Upper lobe of left lung (tissue), 6 donors: ENCODE results near the gene AUP1. TPM values are rescaled to one million over a fixed set of nuclear protein-coding genes. Genes with fewer than 3 reads are reported as not detected.
A peak's percentile ranks its signal among the peaks of the same experiment; 100 is the strongest.

ENCODE experiments used
- ATAC-seq, 2 donors: fragments of 200-7000 bp; cut with Tn5 transposase; one replicate each; pipeline ENCODE4 v1.9.1; 2022; ENCODE audit warnings: mild to moderate bottlenecking in 2 of 2, moderate library complexity in 2 of 2; ENCODE audit not compliant: low FRiP score in 2 of 2
- DNase-seq, 2 donors: peaks; one replicate each; pipeline ENCODE4 v3.0.0-alpha.2; 2019 to 2020
- H3K27ac ChIP-seq, 4 donors: fragments of 200-600 bp; sonication (generic); one replicate each; pipeline ENCODE4 v1.5.1; 2016 to 2019
- H3K27me3 ChIP-seq, 4 donors: fragments of 200-600 bp; sonication (generic); one replicate each; pipeline ENCODE4 v1.5.1; 2017 to 2019
- H3K36me3 ChIP-seq, 4 donors: fragments of 200-600 bp; sonication (generic); one replicate each; pipeline ENCODE4 v1.5.1; 2016 to 2019
- H3K4me1 ChIP-seq, 4 donors: fragments of 200-600 bp; sonication (generic); one replicate each; pipeline ENCODE4 v1.5.1; 2018 to 2019
- H3K4me3 ChIP-seq, 4 donors: fragments of 200-600 bp; sonication (generic); one replicate each; pipeline ENCODE4 v1.5.1; 2017 to 2019; ENCODE audit warnings: mild to moderate bottlenecking in 2 of 4, moderate library complexity in 1 of 4
- H3K9me3 ChIP-seq, 4 donors: fragments of 200-600 bp; sonication (generic); one replicate each; pipeline ENCODE4 v1.5.1; 2018 to 2019
- EP300 ChIP-seq, 4 donors: sonication (generic); formaldehyde crosslinking; IDR thresholded peaks; one replicate each; pipeline ENCODE4 v1.5.1; 2017; ENCODE audit warnings: antibody characterized with exemption in 4 of 4, control low read depth in 2 of 4
- POLR2A ChIP-seq, 4 donors: fragments of 450-650 bp; IDR thresholded peaks; one replicate each; pipeline ENCODE4 v1.5.1; 2016 to 2017; ENCODE audit warnings: antibody characterized with exemption in 4 of 4, mild to moderate bottlenecking in 2 of 4
- POLR2AphosphoS5 ChIP-seq, 2 donors: sonication (generic); formaldehyde crosslinking; IDR thresholded peaks; one replicate each; pipeline ENCODE4 v1.5.1; 2017; ENCODE audit warnings: antibody characterized with exemption in 2 of 2
- WGBS, 2 donors: methylation state at CpG; one replicate each; pipeline ENCODE4 v1.1.5; 2017 to 2018; 5-methylcytosine and 5-hydroxymethylcytosine counted together
- total RNA-seq, 6 donors: library from RNA; depleted of rRNA in 4 of 6; stranded (reverse); fragments of >200 nt in 4 of 6; gene quantifications; one replicate each; pipeline versions ENCODE4 v1.1.0 to v1.2.1, GENCODE V29; 2016 to 2021
- TF ChIP-seq, protein P1 (sequence below), 6 experiments: fragments of 450-650 bp in 4 of 6; fragments of 200-600 bp in 2 of 6; sonication (generic) in 2 of 6; IDR thresholded peaks; one replicate each; pipeline ENCODE4 v1.5.1; 2016 to 2019; ENCODE audit warnings: antibody characterized with exemption in 6 of 6
- donor health status: DM: no; HTN: no; CAD: no; lungs with moderate emphysema.
- donor health status: DM: no; HTN: yes; CAD: no; lungs with severe emphysema.

The AUP1 gene
- total RNA-seq, 6 donors from 2014 or later: 93.4 to 337 (median 125) TPM

DNA sequence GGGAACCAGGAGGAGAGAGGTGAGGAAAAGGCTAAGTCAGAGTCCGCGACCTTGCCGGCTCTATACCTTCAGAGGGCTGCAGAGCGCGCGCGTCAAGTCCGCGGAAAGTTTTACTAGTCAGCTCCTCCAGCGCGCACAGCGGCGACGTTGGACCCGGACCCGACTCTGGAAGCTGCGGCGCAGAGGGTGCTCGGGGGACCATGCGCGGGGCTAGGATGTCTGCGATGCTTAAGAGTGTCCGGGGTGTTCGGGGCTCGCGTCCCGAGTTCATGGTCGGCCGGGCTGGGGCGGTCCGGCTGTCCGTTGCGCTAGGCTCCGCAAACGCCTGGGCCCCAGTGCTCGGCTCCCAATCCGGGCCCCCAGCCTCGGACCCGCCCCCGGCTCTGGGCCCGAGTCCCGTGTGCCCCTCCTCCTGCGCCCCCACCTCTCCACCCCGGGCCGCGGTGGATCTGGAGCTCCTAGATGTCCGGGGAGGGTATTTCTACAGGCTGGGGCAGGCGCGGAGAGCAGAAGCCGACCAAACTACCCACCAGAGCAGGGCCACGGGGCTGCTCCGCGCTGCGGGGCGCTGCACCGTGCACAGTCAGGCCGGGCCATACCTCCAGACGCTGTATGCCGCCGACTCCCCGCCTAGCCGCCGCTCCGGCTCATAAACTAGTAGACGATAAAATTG is 30.1 kb downstream of the AUP1 start, which contains the start of gene LBX2:
Gene LBX2 (minus strand): TSS at position 337 of the 673 bp plus-strand sequence. CDS start 66 bp downstream, at position 271.
- H3K4me3 ChIP-seq: peak within 1 kb of the TSS in 3 of 4 donors; percentile 50 to 51 (median 51)
- peaks cover 29 to 57% (median 45%) of the 10 kb centered on the region in 4 donors for H3K4me1 ChIP-seq
- peaks cover 0 to 3% (median 0%) of the 10 kb centered on the region in 4 donors for H3K36me3 ChIP-seq
- ATAC-seq (peak in 1 of 2 donors; percentile 2), DNase-seq (peak in 1 of 2 donors; percentile 84)
- H3K27ac ChIP-seq: peak within 1 kb of the TSS in 1 of 4 donors; percentile 61
- TF ChIP-seq POLR2A (IDR thresholded peaks at IDR 0.05): no peak
- TF ChIP-seq EP300 (IDR thresholded peaks at IDR 0.05): no peak
- TF ChIP-seq, protein P1, sequence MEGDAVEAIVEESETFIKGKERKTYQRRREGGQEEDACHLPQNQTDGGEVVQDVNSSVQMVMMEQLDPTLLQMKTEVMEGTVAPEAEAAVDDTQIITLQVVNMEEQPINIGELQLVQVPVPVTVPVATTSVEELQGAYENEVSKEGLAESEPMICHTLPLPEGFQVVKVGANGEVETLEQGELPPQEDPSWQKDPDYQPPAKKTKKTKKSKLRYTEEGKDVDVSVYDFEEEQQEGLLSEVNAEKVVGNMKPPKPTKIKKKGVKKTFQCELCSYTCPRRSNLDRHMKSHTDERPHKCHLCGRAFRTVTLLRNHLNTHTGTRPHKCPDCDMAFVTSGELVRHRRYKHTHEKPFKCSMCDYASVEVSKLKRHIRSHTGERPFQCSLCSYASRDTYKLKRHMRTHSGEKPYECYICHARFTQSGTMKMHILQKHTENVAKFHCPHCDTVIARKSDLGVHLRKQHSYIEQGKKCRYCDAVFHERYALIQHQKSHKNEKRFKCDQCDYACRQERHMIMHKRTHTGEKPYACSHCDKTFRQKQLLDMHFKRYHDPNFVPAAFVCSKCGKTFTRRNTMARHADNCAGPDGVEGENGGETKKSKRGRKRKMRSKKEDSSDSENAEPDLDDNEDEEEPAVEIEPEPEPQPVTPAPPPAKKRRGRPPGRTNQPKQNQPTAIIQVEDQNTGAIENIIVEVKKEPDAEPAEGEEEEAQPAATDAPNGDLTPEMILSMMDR (IDR thresholded peaks at IDR 0.05): no peak
- no peak for TF ChIP-seq POLR2AphosphoS5 (IDR thresholded peaks at IDR 0.05)
- 9 to 10% methylated on average over 3 to 37 of the region's 65 CpGs for WGBS, 2 donors
- H3K9me3 ChIP-seq: no peaks in the 10 kb centered on the region
- peaks cover 0 to 38% (median 4%) of the 10 kb centered on the region in 4 donors for H3K27me3 ChIP-seq

DNA sequence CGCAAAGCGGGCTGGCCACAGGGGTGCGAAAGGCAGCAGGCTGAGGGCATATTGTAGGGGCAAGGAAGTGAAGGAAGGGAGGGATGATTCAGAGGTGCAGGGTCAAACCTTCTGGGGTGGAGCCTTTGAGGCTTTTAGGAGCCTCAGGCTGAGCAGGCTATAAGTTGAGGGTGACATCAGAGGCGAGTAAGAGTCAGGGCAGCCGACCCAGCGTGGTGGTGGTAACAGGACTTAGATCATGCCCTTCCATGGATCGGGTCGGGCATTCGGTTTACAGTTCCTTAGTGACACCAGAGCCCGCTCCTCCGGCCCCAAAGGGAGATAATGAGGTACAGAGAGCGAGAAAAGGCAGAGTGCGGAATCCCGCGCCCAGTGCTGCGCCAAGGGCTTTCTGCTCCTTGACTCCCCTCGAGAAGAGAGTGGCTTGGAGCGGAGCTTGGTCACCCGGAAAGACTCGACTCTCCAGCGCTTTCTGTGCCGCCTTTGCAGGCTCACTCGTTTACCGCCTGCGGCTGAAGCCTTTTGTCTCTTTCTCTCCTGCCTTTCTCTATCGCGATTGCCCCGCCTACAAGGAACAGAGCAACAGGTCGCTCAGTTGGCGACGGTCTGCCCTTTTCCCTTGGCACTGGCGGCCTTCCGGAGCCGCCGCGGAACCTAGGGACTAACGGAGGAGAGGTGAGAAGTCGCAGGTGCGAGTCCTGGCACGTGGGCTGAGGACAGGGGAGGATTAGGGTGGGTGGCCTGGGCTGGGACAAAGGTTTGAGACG is 30.8 kb downstream of the AUP1 start:
- no peak for TF ChIP-seq POLR2AphosphoS5 (IDR thresholded peaks at IDR 0.05)
- no peak for TF ChIP-seq POLR2A (IDR thresholded peaks at IDR 0.05)
- TF ChIP-seq, protein P1 (IDR thresholded peaks at IDR 0.05): no peak
- TF ChIP-seq EP300 (IDR thresholded peaks at IDR 0.05): no peak
- Histone ChIP-seq H3K4me1 (peaks cover 28 to 50% (median 39%) of the 10 kb centered on the region in 4 donors), H3K27ac (peak overlapping the region in 1 of 4 donors; percentile 61), H3K27me3 (peaks cover 0 to 38% (median 4%) of the 10 kb centered on the region in 4 donors), H3K9me3 (no peaks in the 10 kb centered on the region), H3K36me3 (peaks cover 0 to 8% (median 3%) of the 10 kb centered on the region in 4 donors), H3K4me3 (peak overlapping the region in 3 of 4 donors; percentile 50 to 51 (median 51))
- DNase-seq (peak; percentile 29 to 79), ATAC-seq (peak; percentile 0 to 8)
- WGBS, 2 donors: 3% methylated on average over 36 to 39 of the region's 41 CpGs

DNA sequence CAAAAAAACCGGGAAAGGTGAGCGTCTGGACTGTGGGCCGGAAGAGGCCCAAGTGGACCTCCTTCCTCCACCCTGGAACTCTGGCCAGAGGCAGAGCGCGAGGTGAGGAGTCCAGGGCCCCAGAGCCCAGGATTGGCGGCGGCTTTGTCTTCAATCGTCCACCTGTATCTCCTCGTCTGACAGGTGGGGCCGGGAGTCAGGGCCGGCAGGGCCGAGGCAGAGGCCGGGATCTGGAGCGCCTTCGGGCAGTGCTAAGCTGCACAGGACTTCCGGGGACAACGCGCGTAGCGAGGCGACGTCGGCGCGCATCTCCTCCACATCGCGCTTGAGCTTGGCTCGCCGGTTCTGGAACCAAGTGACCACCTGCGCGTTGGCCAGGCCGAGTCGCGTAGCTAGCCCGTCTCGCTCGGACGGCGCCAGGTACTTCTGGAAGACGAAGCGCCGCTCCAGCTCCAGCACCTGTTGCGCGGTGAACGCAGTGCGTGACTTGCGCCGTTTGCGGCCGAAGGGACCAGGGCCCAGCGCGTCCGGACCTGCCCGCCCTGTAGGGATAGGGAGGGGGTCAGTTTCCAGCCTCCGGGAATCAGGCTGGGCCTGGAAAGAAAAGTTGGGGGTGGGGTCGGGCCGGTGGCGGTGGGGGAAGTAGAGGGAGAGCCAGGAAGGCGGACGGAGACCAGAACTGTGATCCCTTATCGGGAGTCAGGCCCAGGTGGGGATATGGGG is 31.6 kb downstream of the AUP1 start:
- H3K4me1 ChIP-seq: peaks cover 24 to 42% (median 32%) of the 10 kb centered on the region in 4 donors
- peak overlapping the region; percentile 14 to 51 (median 50) for H3K4me3 ChIP-seq
- peak overlapping the region in 1 of 4 donors; percentile 61 for H3K27ac ChIP-seq
- H3K9me3 ChIP-seq: no peaks in the 10 kb centered on the region
- peaks cover 0 to 38% (median 4%) of the 10 kb centered on the region in 4 donors for H3K27me3 ChIP-seq
- peaks cover 5 to 15% (median 11%) of the 10 kb centered on the region in 4 donors for H3K36me3 ChIP-seq
- TF ChIP-seq POLR2A (IDR thresholded peaks at IDR 0.05): peak in 1 of 4 donors; percentile 33
- TF ChIP-seq, protein P1 (IDR thresholded peaks at IDR 0.05): no peak
- ATAC-seq (peak; percentile 53 to 61), DNase-seq (peak; percentile 64 to 90)
- 2 to 4% methylated on average over 18 to 60 of the region's 61 CpGs for WGBS, 2 donors

DNA sequence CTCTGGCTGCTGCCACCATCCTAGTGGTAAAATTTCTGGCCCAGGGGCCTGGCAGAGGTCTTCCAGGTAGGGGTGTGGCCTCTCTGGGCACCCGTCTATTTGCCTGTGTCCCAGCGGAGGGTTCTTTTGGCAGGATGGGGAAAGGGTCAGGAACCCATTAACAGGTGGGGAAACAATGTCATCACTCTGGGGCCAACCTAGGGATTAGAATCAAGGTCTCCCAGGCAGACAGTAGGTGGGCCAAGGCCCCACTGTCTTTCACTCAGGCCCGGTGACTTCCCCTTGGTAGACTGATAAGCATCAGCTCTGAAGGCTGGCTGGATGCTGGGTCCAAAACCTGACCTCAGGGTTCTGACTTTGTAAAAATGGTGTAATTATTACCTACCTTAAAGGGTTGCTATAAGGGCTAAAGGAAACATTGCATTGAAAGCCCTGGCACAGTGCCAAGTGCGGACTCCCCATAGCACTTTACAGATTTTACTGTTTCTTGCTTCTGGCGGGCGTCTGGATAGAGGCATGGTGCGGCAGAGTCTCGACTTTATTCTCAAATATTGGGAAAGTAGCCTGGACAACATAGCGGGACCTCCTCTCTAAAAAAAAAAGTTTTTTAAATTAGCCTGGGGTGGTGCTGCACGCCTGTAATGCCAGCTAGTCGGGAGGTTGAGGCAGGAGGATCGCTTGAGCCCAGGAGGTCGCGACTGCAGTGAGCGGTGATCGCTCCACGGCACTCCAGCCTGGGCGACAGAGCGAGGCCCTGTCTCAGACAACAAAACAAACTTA is 32.3 kb downstream of the AUP1 start:
- Histone ChIP-seq H3K27me3 (peaks cover 0 to 35% (median 4%) of the 10 kb centered on the region in 4 donors), H3K27ac (peak overlapping the region in 1 of 4 donors; percentile 61), H3K4me3 (peak overlapping the region in 3 of 4 donors; percentile 50 to 51 (median 51)), H3K4me1 (peaks cover 24 to 35% (median 29%) of the 10 kb centered on the region in 4 donors), H3K36me3 (peaks cover 12 to 23% (median 18%) of the 10 kb centered on the region in 4 donors), H3K9me3 (no peaks in the 10 kb centered on the region)
- DNase-seq (no peak), ATAC-seq (no peak)
- WGBS, 2 donors: 51 to 73% methylated on average over 18 to 19 of the region's 19 CpGs
- TF ChIP-seq POLR2AphosphoS5 (IDR thresholded peaks at IDR 0.05) (no peak), POLR2A (IDR thresholded peaks at IDR 0.05) (no peak), EP300 (IDR thresholded peaks at IDR 0.05) (no peak)
- TF ChIP-seq, protein P1 (IDR thresholded peaks at IDR 0.05): no peak
